Activated CD4-positive, alpha-beta T cell treated with anti-CD3 and anti-CD28 coated beads, Interleukin-2, amount 50 U/mL, for 16 hours (primary cell): ENCODE measurements around the gene PLEKHN1.
A peak's percentile ranks its signal among the peaks of the same experiment; 100 is the strongest.
"Not testable (repeated sequence)": the region's sequence is repeated elsewhere in the genome, so short reads cannot be mapped to it uniquely, and the experiment has no call there.

Source experiments
- DNase-seq: peaks from one replicate; pipeline ENCODE4 v3.0.0-alpha.2; 2020

The PLEKHN1 gene

GRCh38 chr1:1013105-1013921, 47.0 kb downstream of the PLEKHN1 start, which contains the start of gene ISG15:
Gene ISG15 (plus strand): TSS chr1:1013497. CDS start chr1:1013574, 77 bp downstream.
- DNase-seq, result peak; percentile 91

- no peak for DNase-seq
Observed at GRCh38 chr1:1013922-1014648, 47.8 kb downstream of the PLEKHN1 start.

GRCh38 chr1:1014799-1015681, 48.8 kb downstream of the PLEKHN1 start:
- no peak for DNase-seq

DNA sequence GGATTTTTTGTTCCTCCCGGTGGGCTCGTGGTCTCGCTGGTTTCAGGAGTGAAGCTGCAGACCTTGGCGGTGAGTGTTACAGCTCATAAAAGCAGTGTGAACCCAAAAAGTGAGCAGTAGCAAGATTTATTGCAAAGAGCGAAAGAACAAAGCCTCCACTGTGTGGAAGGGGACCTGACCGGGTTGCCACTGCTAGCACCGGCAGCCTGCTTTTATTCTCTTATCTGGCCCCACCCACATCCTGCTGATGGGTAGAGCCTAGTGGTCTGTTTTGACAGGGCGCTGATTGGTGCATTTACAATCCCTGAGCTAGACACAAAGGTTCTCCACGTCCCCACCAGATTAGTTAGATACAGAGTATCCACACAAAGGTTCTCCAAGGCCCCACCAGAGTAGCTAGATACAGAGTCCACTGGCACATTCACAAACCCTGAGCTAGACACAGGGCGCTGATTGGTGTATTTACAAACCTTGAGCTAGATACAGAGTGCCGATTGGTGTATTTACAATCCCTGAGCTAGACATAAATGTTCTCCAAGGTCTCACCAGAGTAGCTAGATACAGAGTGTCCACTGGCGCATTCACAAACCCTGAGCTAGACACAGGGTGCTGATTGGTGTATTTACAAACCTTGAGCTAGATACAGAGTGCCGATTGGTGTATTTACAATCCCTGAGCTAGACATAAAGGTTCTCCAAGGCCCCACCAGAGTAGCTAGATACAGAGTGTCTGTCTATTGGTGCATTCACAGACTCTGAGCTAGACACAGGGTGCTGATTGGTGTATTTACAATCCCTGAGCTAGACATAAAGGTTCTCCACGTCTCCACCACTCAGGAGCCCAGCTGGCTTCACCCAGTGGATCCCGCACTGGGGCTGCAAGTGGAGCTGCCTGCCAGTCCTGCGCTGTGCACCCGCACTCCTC, 51.4 kb downstream of the PLEKHN1 start:
- DNase-seq, result not testable (repeated sequence)

DNA sequence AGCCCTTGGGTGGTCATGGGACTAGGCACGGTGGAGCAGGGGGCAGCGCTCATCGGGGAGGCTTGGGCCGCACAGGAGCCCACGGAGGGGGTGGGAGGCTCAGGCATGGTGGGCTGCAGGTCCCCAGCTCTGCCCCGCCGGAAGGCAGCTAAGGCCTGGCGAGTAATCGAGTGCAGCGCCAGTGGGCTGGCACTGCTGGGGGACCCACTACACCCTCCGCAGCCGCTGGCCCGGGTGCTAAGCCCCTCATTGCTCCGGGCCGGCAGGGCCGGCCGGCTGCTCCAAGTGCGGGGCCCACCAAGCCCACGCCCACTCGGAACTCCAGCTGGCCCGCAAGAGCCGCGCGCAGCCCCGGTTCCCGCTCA, 52.0 kb downstream of the PLEKHN1 start:
- DNase-seq, result not testable (repeated sequence)

DNA sequence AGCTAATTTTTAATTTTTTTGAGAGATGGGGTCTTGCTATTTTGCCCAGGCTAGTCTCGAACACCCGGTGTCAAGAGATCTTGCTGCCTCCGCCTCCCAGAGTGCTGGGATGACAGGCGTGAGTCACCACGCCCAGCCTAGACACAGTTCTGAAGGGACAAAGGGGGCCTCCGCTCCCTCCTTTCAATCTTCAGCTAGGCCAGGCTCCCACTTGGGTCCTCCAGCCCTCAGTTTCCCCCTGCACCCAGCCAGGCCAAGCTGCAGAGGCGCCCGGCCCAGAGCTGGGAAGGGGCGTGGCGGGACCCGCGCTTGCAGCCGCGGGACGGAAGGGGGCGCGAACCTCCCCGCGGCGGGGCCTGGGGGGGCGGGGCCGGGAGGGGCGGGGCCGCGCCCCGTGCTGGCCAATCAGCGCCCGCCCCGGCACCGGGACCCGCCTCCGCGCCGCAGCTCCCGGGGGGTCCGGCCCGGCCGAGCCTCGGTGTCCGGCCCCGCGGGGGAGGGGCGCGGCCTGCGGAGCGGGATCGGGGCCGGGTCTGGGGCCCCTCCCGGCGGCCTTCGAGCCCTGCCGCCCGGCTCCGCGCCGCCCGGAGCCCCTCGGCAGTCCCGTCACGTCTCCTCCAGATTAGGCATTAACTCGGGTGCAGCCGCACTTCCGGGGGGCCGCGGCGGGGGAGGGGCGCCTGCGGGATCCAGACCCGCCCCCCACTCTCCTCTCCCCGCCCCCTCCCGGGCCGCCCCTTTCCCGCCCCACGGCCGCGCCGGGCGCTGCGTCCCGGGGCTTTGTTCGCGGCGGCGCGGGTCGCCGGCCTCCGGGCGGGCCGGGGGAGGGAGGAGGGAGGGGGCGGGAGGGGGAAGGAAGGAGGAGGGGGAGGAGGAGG, 53.1 kb downstream of the PLEKHN1 start:
- peak; percentile 78 for DNase-seq

GRCh38 chr1:1020000-1020404, 53.7 kb downstream of the PLEKHN1 start, which contains the start of gene AGRN:
Gene AGRN (plus strand): TSS chr1:1020120. CDS start chr1:1020173, 53 bp downstream.
- no peak for DNase-seq

GRCh38 chr1:1020415-1021009, 54.2 kb downstream of the PLEKHN1 start:
- DNase-seq, result no peak

- DNase-seq, result no peak
Observed at GRCh38 chr1:1021010-1021919, 55.0 kb downstream of the PLEKHN1 start.

GRCh38 chr1:1021920-1022259, 55.6 kb downstream of the PLEKHN1 start:
- no peak for DNase-seq

GRCh38 chr1:1022302-1023009, 56.2 kb downstream of the PLEKHN1 start:
- no peak for DNase-seq

DNA sequence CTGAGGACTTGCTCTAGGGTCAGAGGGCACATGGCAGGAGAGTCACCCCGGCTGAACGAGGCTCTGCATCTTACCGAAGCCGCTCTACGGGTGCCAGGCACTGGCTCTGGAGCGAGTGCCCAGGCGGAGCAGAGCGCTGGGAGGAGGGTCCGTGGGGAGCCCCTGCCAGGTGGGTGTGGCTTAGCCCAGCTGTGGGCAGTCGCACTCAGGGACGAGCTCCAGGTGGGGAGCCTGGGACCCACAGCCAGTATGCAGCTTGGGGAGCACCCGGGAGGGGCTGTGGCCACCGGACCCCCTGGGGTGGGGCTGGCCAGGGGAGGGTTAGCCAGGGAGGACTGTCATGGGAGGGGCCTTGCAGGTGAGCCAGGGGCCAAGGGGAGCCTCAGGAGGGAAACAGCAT, 57.4 kb downstream of the PLEKHN1 start:
- no peak for DNase-seq

DNA sequence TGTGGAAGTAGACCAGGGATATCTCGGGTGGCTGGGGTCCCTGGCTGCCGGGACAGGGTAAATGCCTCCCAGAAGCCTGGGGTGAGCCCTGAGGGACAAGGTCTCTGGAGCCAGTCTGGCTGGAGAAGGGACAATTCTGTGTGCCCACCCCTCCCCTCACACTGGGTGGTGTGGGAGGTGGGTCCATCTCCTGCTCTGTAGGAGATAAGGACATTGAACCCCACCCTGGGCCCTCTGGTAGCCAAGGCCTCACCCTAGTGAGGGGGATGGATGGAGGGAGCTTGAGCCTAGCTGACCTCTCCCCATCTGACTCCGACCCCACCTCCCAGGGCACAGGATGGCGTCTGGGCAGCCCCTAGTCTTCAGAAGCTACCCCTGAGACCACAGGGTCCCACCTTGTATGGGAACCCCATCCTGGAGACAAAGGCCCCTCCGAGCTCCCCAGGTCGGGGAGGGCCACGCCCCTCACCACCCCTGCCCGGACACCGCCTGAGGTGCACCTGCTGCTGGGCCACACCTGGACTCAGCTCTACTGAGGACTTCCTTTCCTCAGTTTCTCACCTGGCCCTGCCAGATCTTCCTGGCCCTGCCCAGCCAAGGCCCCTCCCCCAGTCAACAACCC, 58.0 kb downstream of the PLEKHN1 start:
- DNase-seq, result no peak

DNA sequence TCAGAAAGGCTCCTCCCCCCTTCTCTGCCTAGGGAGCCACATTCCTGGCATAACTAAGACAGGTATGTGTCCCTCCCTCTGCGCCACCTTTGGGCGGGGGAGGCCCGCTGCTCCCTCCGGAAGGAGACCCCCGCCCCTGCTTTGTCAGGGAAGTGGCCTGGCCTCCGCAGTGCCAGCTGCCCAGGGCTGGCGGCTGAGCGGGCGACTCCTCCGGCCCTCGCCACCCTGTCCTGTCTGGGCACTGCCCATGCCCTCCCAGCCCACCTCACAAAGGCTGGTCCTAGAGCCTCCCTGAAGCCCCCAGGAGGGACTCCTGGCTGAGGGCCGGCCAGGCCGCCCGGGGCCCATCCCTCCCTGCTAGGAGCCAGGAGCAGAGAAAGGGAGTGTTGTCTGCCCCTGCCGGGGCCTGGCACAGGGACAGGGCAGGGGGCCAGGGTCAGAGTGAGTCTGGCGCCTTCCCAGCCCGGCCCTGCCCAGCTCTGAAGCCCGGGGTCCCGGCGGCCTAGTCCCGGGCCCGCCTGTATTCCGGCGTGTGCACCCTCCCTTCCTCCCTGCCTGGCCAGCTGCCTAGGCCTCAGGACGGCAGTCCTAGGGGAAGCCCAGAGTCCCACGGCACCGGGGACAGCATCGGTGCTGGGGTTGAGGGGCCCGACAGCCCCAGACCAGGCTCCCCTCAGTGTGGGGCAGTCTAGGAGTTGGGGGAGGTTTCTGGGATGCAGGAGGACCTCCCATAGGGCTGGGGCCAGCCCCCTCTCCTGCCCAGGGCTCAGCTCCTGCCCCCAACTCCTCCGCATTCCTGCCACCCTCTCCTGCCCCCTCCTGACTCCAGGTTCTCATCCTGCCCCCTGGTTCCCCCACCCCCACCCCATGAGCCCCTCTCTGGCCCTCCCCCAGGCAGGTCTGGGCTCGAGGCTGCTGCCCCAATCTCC, 58.8 kb downstream of the PLEKHN1 start:
- no peak for DNase-seq
